ENCODE data around the gene GZF1. TPM values are rescaled to one million over a fixed set of nuclear protein-coding genes. Genes with fewer than 3 reads are reported as not detected.

GZF1 gene
- 14.7 TPM for polyA plus RNA-seq (ENCODE audit: insufficient read length)
- long read RNA-seq, donor 1, full-length matches to known transcripts: 6 of 6 reads
- long read RNA-seq, donor 1, partial matches to known transcripts: 0 of 6 reads
- long read RNA-seq, donor 1, other reads (novel, unspliced or antisense): 0 of 6 reads
- long read RNA-seq, donor 2, full-length matches to known transcripts: 1 of 1 reads
- long read RNA-seq, donor 2, partial matches to known transcripts: 0 of 1 reads
- long read RNA-seq, donor 2, other reads (novel, unspliced or antisense): 0 of 1 reads
- long read RNA-seq, donor 3, full-length matches to known transcripts: 2 of 2 reads
- long read RNA-seq, donor 3, partial matches to known transcripts: 0 of 2 reads
- long read RNA-seq, donor 3, other reads (novel, unspliced or antisense): 0 of 2 reads
- long read RNA-seq, donor 4: 0 reads
- long read RNA-seq, donor 5, full-length matches to known transcripts: 1 of 1 reads
- long read RNA-seq, donor 5, partial matches to known transcripts: 0 of 1 reads
- long read RNA-seq, donor 5, other reads (novel, unspliced or antisense): 0 of 1 reads
- long read RNA-seq, donor 6, full-length matches to known transcripts: 4 of 4 reads
- long read RNA-seq, donor 6, partial matches to known transcripts: 0 of 4 reads
- long read RNA-seq, donor 6, other reads (novel, unspliced or antisense): 0 of 4 reads
- long read RNA-seq, donor 7, full-length matches to known transcripts: 2 of 12 reads
- long read RNA-seq, donor 7, partial matches to known transcripts: 10 of 12 reads
- long read RNA-seq, donor 7, other reads (novel, unspliced or antisense): 0 of 12 reads
- long read RNA-seq, donor 8: 0 reads

DNA sequence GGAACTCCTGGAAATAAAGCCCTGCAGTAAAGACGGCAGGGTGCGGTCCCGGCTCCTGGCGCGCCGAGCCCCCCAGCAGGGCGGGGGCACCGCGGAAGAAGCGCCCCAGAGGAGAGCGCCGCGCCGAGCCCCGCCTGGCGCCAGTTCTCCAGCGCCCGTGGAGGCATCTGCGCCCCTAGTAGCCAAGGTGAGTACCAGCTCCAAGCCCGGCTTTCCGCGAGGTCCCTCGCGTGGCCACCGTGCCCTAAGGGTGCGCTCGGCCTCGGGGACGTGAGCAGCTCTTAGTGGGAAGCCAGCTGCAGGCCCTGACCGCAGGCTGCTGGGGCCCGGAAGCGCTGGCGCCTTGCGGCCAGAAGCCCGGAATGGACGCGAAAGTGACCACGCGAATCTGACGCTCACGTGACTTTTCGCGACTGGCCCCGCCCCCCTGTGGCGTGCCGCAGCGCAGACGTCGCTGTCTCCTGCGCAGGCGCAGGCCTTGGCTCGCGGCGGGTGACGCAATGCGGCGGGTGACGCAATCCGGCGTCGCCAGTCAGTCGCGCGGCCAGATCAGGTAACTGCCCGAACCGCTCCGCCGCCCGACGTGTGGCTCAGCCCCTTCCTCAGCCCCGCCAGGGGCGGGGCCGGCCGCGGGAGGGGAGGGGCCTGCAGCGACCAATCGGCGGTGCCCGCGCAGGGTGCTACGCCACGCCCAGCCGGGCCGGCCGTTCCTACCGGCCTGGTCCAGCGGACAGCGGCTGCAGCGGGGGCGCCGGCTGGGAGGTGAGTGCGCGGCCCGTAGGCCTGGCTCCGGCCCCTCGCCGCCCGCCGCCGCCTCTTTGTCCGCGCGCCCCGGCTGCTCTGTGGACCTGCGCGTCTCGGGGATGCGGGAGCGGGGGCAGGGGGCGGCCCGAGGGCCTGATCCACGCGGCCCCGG lies at the start of gene GZF1:
TSS of gene GZF1 (plus strand) at position 707 of the 916 bp plus-strand sequence. CDS start 2,202 bp downstream, outside the sequence.
- peak; percentile 97 for DNase-seq

DNA sequence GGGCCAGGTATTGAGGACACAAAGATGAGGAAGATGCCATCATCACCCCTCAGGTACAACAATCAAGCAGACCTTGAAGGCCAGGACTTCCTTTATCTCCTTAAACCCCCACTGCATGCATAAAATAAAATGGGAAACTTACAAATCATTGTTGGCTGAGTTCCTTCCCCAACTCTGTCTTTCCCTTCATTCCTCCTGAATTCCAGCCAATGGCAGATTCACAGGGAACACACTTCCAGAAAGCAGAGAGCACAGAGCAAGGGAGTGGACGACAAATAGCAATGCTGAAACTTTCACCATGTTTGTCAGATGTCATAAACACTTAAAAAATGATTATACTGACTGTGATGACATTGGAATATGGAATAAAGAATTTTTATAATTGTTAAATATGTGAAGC lies 48.7 kb upstream of the GZF1 start:
- DNase-seq: no peak

DNA sequence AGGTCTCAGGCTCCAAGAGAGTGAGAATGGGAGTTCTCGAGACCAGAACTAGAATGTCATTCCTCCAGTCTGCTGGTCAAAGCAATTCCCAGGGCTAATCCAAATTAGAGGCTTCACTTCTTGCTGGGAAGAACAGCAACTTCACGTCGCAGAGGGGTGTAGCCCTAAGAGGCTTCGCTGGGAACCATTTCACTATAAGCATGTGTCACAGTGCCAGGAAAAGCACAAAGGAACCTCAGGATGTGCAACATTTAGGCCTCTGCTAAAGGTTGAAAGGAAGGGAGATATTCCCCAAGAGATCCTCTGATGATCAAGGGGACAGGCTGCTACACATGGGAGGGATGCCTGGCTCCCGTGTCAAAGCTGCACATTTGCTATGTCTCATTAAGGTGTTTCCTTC lies 47.3 kb upstream of the GZF1 start:
- DNase-seq: no peak

DNA sequence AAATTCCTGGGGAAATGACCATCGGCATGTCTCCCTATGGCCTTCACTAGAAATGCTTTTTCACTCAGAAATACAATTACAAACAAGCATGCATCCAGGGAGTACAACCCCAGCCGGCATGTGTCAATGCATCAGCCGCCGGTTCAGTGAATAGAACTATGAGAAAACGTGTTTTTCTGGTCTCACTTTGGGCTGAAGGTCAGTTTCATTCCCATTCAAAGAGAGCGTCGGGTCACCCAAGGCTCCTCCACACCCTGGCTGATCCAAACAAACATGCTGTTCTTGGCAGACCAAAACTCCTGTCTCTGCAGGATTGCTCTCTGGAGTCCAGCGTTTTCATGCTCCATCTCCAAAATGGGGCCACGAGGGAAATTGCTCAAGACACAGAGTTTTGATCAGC lies 46.9 kb upstream of the GZF1 start:
- no peak for DNase-seq

DNA sequence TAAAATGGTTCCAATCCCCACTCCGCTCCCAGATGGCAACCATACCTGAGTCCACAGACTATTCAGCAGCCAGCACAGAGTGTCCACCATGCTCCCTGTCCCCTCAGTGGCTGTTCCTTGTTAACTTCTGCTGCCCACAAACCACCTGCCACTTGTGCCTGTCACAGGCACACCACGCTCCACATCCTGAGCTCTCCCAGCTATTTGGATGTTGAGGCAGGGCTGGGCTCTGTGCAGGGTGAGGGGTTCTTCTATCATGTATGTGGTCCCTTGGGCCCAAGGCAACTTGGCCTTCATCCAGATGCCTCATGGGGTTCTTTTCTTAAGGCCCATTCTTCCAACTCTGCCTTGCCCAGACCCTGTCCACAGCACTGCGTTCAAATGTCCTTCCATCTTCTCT lies 45.4 kb upstream of the GZF1 start:
- DNase-seq: no peak

DNA sequence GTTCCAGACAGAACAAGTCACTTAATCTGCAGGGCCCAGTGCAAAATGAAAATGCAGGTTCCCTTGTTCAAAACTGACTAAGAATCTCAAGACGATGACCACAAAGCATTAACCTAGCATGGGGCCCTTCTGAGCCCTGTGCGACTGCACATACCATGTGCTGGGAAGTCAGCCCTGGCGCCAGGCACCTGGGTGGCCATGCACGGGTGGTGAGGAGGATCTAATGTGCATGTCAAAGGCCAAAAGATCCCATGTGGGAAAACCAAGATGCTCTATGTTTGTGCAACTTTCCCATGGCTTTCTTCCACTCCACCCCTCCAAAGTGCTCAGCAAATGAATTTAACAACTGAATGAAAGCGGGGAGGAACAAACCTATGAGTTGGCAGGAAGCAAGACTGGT lies 44.9 kb upstream of the GZF1 start:
- DNase-seq: no peak

DNA sequence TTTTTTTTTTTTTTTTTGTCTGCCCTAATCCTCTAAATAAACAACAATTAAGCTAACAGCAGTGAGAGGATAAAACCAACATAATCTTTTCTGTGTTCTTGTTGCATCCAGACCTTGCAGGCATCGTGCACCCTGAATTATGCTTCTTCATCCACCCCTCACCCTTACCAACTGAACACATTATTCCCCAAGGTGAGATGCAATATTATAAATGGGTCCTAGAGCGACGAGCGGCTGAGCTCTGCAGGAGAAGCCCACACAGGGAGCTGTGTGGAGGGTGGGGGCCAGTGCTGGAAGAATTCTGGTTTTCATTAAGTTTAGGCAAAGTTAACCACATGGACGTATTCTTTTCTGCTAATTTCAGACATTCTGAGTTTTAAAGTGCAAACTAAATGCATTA lies 43.6 kb upstream of the GZF1 start:
- no peak for DNase-seq

DNA sequence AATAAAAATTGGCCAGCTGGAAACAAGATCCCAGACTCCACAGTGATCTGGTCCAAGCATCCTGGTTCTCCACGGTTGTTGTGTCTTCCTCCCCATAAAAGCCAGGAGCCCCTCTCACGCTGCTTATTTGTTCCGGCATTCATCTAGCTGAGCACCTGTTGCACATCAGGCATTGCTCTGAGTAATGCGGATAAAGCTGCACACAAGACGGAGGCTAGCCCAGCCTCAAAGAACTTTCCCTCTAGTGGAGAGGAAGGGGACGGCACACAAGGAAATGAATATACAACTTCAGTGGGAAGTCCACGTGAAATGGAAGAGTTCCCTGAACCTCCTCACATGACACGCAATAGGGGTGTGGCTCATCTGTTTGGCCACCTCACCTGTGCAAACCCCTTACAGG lies 41.7 kb upstream of the GZF1 start:
- no peak for DNase-seq

DNA sequence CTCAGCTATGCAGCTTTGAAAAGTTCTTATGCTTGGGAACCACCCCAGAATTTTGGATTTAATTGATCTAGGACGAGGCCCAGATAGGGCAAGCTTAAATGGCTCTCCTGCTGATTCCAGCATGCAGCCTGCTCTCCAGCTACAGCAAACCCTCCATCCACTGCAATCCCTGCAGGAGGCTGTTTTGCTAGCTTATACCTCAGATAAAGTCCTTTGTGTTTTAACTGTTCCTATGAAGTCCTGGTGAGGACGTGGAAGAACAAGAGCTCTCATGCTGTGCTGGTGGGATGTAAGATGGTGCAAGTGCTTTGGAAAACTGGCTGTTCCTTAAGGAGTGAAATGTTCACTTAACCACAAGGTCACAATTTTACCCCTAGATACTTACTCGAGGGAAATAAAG lies 36.9 kb upstream of the GZF1 start:
- DNase-seq: no peak

DNA sequence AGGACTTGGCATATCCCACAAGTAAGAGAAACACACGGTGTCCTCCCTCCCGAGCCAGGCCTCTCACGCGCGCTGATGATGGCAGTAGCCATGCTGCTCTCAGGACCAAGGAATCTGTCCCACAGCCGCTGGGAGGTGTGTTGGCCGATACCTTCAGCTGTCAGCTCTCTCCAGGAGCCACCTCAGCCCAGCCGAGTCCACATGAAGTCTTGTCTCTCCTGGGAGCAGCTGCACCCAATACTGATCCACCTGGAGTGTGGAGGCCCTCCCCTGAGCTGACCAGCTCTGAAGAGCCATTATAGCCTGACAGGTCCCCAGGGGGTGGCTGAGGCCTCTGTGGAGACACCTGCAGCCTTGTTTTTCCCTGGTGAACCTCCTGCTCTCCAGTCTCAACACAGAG lies 35.2 kb upstream of the GZF1 start:
- DNase-seq: no peak

DNA sequence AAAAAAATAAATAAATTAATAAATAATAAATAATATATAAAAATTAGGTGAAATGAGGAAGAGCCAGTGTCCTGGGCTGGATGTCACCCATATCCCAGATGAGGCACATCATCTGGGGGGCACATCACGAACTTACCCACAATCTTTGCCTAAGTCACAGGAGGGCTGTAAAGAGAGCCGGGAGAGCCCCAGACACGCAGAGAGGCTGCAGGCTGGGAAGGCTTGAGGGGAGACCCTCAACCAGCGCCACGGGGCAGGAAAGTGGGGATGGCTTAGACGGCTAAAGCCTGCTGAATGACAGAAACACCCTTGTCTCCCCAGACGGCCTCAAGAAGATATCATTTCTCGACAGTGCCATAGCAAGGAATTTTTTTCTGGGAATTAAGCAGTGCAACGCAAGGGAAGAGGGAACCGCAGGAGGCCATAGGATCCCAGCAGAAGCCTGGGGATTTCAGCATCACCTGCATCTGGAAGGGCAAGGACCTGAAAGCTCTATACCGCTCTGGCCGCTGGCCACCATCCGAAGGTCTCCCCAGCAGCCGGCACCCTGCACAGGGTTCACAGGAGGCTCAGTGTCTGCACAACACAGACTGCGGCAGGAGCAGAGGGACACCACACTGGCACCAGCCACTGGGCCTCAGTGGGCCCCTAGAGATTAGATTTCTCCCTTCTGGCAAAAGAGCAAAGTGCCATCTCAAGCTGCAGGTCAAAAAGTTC lies 34.2 kb upstream of the GZF1 start:
- DNase-seq: no peak

DNA sequence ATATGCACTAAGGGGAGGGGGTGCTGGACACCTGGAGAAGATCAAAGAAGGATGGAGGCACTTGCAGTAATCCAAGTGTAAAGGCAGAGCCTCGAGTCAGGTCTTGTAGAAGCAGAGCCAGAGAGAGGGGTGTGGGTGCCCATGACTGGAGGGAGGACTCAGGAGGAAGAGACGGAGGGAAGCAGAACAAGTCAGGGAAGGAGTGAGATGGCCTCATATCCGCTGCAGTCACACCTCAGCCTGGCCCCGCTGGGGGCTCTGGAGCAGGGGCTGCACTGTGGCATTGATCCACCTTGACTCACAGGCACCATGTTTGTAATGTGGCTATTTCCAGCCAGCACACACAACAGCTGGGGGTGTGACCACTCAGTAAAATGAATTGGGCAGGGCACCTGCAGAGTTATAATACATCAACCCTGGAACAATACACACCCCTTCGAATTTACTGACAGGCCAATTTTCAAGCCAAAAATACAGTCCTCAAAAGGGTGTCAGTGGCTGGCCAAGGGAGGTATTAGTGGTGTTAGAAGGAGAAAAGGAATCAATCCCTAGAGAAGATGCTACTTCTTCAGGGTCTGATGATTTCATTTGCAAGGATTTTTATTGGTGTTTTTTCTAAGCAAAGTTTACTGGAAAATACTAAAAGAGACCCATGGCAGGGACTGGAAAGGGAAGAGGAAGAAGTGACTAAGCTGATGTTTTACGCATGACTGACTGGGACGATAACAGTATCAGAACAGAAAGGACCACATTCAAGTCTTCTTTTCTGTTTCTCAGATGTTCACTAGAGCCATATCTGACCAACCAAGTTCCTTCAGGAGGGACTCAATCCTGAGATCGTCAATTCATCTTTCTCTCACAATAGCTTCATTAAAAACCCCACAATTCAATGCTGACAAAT lies 30.3 kb upstream of the GZF1 start:
- DNase-seq: no peak

DNA sequence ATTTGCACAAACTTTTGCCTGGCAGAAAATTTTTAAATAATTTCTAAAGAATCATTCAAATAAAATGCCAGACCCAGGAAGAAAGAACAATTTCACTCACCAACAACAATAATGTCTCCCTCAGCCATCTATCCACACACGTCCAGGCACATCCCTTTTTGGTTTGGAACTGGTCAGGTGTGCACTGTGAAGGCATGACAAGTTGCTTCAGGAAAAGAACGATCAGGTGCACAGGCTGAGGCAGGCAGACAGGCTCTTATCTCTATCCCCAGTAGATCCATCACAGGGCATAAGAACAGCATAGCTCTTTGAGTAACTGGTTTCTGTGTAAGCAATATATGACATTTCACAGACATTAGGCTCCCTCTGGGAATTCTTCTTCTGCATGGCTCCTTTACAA lies 29.5 kb upstream of the GZF1 start:
- no peak for DNase-seq

DNA sequence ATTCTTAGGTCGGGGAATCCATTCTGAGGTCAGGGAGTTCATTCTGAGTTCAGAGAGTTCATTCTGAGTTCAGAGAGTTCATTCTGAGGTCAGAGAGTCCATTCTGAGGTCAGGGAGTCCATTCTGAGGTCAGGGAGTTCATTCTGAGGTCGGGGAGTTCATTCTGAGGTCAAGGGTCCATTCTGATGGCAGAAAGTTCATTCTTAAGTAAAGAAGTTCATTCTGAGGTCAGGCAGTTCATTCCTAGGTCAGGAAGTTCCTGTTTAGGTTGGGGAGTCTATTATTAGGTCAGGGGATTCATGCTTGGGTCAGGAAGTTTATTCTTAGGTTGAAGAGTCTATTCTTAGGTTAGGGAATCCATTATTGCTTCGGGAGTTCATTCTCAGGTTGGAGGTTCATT lies 27.9 kb upstream of the GZF1 start:
- DNase-seq: no peak

DNA sequence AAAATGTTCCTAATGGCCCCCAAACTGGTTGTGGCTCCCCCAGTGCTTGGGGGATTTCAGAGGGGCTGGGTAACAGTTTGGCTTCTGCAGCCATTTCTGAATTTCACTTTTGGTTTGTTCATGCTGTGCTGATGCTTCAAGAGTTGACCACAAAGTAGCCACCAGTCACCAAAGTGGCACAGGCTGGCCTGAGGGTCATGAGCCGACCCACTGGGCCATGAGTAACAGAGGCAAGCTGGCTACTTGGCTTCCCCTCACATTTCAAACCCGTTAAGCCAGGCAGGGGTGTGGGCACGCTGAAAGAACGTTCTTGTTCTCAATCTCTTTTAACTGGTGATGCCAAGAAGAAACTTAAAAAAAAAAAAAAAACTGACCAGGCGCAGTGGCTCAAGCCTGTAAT lies 26.5 kb upstream of the GZF1 start:
- no peak for DNase-seq

DNA sequence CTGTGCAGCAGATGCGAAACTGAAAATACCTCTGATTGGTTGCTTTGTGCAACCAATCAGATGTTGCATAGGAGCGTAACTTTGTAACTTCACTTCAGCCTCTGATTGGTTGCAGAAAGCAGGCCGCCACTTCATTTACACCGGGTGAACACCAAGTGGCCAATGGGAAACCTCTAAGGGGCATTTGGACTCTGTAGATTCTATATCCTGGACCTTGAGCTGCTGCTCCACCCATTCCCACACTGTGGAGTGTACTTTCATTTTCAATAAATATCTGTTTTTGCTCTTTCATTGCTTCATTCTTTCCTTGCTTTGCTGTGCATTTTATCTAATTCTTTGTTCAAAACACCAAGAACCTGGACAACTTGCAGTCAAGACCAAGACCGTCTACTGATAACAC lies 25.5 kb upstream of the GZF1 start:
- DNase-seq: no peak

DNA sequence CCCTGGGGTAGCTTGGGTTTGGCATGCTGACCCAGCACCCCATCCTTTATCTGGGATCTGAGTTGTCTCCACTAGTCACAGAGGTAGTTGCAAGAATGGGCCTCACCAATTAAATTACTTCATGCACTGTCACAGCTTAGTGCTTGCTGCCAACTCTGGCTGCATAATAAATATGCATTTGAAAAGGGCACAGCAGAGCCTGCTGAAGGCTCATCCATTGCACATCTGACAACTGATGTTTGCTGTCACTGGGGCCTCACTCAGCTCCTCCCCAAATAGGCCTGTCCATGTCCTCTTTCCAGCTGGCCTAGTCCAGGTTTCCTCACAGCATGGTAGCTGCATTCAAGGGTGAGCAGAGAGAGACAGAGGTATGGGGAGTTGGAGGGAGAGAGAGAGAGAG lies 24.7 kb upstream of the GZF1 start:
- no peak for DNase-seq

DNA sequence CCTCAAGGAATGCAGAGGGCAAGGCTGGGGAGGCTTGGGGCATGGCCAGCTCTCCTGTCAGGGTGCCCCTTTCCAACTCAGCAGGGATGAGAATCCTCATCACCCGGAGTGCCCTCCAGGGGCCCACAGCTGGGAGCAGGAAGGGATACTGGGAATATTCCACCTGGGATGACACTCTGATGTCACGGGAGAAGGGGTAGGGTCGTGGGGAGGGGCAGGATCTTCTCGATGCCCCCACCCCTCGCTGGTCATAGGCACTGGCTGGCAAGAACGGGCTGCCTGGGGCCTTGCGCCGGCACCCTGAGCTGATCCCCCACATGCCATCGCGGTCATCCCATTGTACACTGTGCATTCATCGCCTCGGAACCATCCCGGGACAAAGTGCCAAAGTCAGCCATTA lies 22.0 kb upstream of the GZF1 start:
- DNase-seq: no peak

DNA sequence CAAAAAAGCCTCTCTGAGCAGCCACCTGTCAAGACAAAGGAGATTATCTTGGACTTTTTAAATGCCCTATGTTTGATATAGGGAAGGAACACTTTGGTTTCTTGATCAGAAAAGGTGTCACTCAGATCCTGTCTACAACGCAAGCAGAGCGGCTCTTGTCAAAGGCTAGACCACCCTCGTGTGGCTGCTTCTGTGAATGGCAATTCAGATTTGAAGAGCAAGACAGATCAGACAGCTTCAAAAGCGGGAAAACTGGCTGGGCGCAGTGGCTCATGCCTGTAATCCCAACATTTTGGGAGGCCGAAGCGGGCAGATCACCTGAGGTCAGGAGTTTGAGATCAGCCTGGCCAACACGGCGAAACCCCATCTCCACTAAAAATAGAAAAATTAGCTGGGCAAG lies 21.5 kb upstream of the GZF1 start:
- peak; percentile 55 for DNase-seq

DNA sequence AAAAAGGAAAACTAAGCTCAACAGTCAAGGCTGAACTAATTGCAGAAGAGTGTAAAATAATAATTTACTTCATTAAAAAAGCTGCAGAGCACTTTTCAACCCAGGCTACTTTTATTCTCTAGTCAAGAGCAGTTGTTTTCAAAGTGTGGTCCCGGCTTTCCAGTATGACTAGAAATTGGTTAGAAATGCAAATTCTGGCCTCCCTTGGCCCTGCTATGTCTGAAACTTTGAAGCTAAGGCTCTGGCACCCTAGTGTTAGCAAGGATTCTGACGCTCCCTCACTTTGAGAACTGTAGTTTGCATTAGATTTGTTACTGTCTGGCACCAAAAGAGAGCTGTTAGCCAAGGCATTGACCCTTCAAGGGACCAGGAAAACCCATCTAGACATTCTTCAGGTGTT lies 20.9 kb upstream of the GZF1 start:
- DNase-seq: no peak

DNA sequence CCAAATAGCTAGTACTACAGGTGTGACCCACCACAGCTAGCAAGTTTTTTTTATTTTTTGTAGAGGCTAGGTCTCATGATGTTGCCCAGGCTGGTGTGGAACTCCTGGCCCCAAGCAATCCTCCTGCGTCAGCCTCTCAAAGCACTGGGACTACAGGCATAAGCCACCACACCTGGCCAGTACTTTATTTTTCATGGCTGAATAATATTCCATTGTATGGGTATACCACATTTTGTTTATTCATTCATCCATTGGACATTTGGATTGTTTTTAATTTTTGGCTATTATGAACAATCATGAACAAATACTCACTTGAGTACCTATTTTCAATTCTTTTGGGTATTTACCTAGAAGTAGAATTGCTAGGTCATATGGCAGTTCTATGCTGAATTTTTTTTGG lies 18.4 kb upstream of the GZF1 start:
- no peak for DNase-seq

Data from left kidney (tissue), 8 donors.